Breast epithelium (tissue), 4 donors: ENCODE measurements around the gene COL18A1. TPM values are rescaled to one million over a fixed set of nuclear protein-coding genes. Genes with fewer than 3 reads are reported as not detected.

Experiments
- DNase-seq, 2 donors: peaks; one replicate each; pipeline ENCODE4 v3.0.0-alpha.2; 2019; ENCODE audit warnings: low spot score in 2 of 2
- H3K27ac ChIP-seq, 2 donors: fragments of 200-600 bp; sonication (generic) in 1 of 2; one replicate each; pipeline ENCODE4 v1.5.1; 2016 to 2019; ENCODE audit warnings: mild to moderate bottlenecking in 1 of 2
- H3K27me3 ChIP-seq, 2 donors: fragments of 200-600 bp; sonication (generic) in 1 of 2; one replicate each; pipeline versions ENCODE4 v1.5.1 to v1.6.0; 2017 to 2019; ENCODE audit warnings: control low read depth in 1 of 2, mild to moderate bottlenecking in 1 of 2
- H3K36me3 ChIP-seq: fragments of 200-600 bp; one replicate; pipeline ENCODE4 v1.5.1; 2019
- H3K4me1 ChIP-seq, 2 donors: fragments of 200-600 bp; sonication (generic); one replicate each; pipeline ENCODE4 v1.5.1; 2016 to 2019; ENCODE audit warnings: control low read depth in 1 of 2
- H3K4me3 ChIP-seq, 3 donors: fragments of 200-600 bp; sonication (generic); 1 replicate in 2 of 3; 2 replicates in 1 of 3; pipeline ENCODE4 v1.5.1; 2016 to 2019; ENCODE audit warnings: mild to moderate bottlenecking in 3 of 3, moderate library complexity in 2 of 3
- H3K9me3 ChIP-seq, 2 donors: fragments of 200-600 bp; sonication (generic) in 1 of 2; one replicate each; pipeline ENCODE4 v1.5.1; 2016 to 2019; ENCODE audit warnings: control low read depth in 1 of 2
- CTCF ChIP-seq, 3 donors: fragments of 450-650 bp; IDR thresholded peaks; one replicate each; pipeline ENCODE4 v1.5.1; 2016 to 2017; ENCODE audit warnings: antibody characterized with exemption in 3 of 3, mild to moderate bottlenecking in 3 of 3, moderate library complexity in 3 of 3
- POLR2A ChIP-seq: fragments of 450-650 bp; IDR thresholded peaks from one replicate; pipeline ENCODE4 v1.6.1; 2016; ENCODE audit warnings: antibody characterized with exemption, mild to moderate bottlenecking, moderate library complexity
- POLR2AphosphoS5 ChIP-seq, 3 donors: sonication (generic); formaldehyde crosslinking; IDR thresholded peaks; one replicate each; pipeline ENCODE4 v1.6.1; 2017; ENCODE audit warnings: antibody characterized with exemption in 3 of 3
- intact Hi-C: fragments of 100-400 bp; cut with DNase I; formaldehyde crosslinking; loops from one replicate; pipeline ENCODE4 v1.15.1; 2023; ENCODE audit warnings: low total_unique reads
- total RNA-seq, 3 donors: library from RNA; depleted of rRNA; stranded (reverse); fragments of >200 nt; gene quantifications; one replicate each; pipeline ENCODE4 v1.1.0, GENCODE V29; 2016

Gene COL18A1
- total RNA-seq, 3 donors from 2014 or later, result 48.3 to 62.9 (median 55.8) TPM

DNA sequence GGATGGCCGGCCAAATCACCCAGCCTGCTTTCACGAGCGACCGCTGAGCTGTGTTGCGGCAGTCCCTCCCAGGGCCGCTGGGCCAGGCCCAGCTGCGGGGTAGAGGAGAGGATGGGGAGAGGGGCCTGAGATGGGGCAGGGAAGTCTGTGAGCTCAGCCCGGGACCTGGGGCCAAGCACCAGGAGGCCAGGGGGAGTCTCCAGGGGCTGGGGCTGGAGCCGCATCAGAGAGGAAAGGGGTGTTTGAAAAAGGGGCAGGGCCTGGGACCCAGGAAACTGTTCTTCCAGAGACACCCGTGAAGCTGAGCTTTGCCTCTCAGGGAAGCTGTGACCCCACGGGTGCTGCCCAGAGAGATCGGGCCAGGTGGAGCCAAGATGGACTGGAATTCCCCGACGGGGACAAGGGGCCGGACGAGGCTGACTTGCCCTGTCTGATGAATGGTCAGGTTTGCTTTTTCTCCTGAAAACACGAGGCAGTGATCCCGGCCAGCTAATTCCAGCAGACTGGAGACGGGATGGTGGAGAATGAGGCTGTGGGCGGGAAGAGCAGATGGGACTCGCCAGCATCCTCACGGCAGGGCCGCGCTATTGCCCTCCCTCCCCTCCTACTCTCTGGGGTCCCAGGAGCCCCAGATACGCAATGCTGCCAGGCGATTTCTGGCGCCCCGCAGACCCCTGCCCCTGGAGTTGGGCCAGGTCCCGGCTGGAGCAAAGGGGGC lies 40.3 kb upstream of the COL18A1 start:
- H3K27ac ChIP-seq, result peak overlapping the region; percentile 93 to 97
- H3K4me1 ChIP-seq, result peaks cover 4 to 6% of the 10 kb centered on the region in 2 donors
- TF ChIP-seq POLR2AphosphoS5 (IDR thresholded peaks at IDR 0.05), result peak in 1 of 3 donors; percentile 9
- no peak for TF ChIP-seq CTCF (IDR thresholded peaks at IDR 0.05)
- TF ChIP-seq POLR2A, result no peak
- H3K9me3 ChIP-seq, result no peaks in the 10 kb centered on the region
- peak overlapping the region; percentile 1 to 50 (median 23) for H3K4me3 ChIP-seq
- intact Hi-C loops, result no loop called here
- DNase-seq, result peak in 1 of 2 donors; percentile 47
- no peaks in the 10 kb centered on the region for H3K36me3 ChIP-seq
- no peaks in the 10 kb centered on the region for H3K27me3 ChIP-seq

DNA sequence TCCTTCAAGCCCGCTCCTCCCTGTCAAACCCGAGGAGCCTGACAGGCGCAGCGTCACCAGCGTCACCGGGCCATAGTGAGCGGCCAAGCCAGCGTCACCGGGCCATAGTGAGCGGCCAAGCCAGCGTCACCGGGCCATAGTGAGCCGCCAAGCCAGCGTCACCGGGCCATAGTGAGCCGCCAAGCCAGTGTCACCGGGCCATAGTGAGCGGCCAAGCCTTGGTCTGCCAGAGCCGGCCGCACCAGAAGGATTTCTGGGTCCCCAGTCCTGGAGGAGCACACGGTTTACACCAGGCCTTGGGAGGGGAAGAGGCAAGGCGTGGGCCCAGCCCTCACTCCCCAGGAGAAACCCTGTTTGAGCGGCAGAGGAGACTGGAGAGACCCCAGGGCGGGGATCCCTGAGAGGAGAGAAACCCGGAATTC lies 39.8 kb upstream of the COL18A1 start:
- intact Hi-C loops, result no loop called here

GRCh38 chr21:45365608-45366241 lies 39.2 kb upstream of the COL18A1 start:
- H3K4me1 ChIP-seq, result peaks cover 4 to 6% of the 10 kb centered on the region in 2 donors

More for the DNA sequence above, 39.8 kb upstream of the COL18A1 start:
- H3K4me3 ChIP-seq, result peak overlapping the region in 1 of 3 donors; percentile 50
- no peaks in the 10 kb centered on the region for H3K36me3 ChIP-seq
- H3K27ac ChIP-seq, result peak overlapping the region; percentile 93 to 97
- H3K27me3 ChIP-seq, result no peaks in the 10 kb centered on the region
- H3K4me1 ChIP-seq, result peaks cover 4 to 6% of the 10 kb centered on the region in 2 donors
- TF ChIP-seq POLR2A (no peak), POLR2AphosphoS5 (IDR thresholded peaks at IDR 0.05) (no peak), CTCF (IDR thresholded peaks at IDR 0.05) (no peak)
- DNase-seq, result no peak
- no peaks in the 10 kb centered on the region for H3K9me3 ChIP-seq

DNA sequence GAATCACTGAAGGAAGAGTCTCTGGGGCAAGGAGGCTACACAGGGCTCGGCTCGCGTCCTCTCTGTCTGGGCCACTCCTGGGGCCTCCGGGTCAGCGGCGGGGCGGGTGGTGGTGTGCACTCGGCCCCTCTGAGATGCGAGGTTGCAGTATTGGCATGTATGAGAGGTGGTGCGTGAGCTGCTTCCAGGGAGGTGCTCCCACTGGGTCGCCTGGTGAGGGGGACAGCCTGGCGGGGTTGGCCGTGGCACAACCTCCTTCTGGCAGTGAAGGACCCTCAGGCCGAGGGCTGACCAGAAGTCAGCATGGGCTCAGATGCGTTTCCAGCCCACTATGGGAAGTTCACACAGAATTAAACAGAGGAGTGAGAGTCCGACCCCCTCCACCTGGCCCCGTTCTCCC lies 38.5 kb upstream of the COL18A1 start:
- peaks cover 4 to 6% of the 10 kb centered on the region in 2 donors for H3K4me1 ChIP-seq
- H3K27me3 ChIP-seq, result no peaks in the 10 kb centered on the region
- intact Hi-C loops, result no loop called here
- peak overlapping the region; percentile 43 to 97 for H3K27ac ChIP-seq
- no peak for TF ChIP-seq POLR2AphosphoS5 (IDR thresholded peaks at IDR 0.05)
- no peak for TF ChIP-seq POLR2A
- no peak for TF ChIP-seq CTCF (IDR thresholded peaks at IDR 0.05)
- H3K4me3 ChIP-seq, result no peak overlapping the region
- H3K9me3 ChIP-seq, result no peaks in the 10 kb centered on the region
- no peaks in the 10 kb centered on the region for H3K36me3 ChIP-seq
- DNase-seq, result no peak

More at GRCh38 chr21:45365608-45366241, 39.2 kb upstream of the COL18A1 start:
- Histone ChIP-seq H3K27me3 (no peaks in the 10 kb centered on the region), H3K4me3 (no peak overlapping the region), H3K9me3 (no peaks in the 10 kb centered on the region), H3K36me3 (no peaks in the 10 kb centered on the region), H3K27ac (peak overlapping the region; percentile 93 to 97)
- TF ChIP-seq POLR2AphosphoS5 (IDR thresholded peaks at IDR 0.05) (no peak), POLR2A (no peak), CTCF (IDR thresholded peaks at IDR 0.05) (no peak)
- no peak for DNase-seq
- intact Hi-C loops, result no loop called here

GRCh38 chr21:45366931-45367401 lies 38.0 kb upstream of the COL18A1 start:
- no peaks in the 10 kb centered on the region for H3K36me3 ChIP-seq
- intact Hi-C loops, result no loop called here
- no peaks in the 10 kb centered on the region for H3K27me3 ChIP-seq
- H3K9me3 ChIP-seq, result no peaks in the 10 kb centered on the region
- DNase-seq, result peak in 1 of 2 donors; percentile 34
- H3K4me3 ChIP-seq, result no peak overlapping the region
- peak overlapping the region; percentile 43 to 97 for H3K27ac ChIP-seq
- H3K4me1 ChIP-seq, result peaks cover 4 to 6% of the 10 kb centered on the region in 2 donors
- TF ChIP-seq POLR2AphosphoS5 (IDR thresholded peaks at IDR 0.05), result no peak
- no peak for TF ChIP-seq POLR2A
- TF ChIP-seq CTCF (IDR thresholded peaks at IDR 0.05), result no peak
